Measurements from ENCODE around the gene FGFR3.

The FGFR3 gene

GRCh38 chr4:1759170-1759817 is 33.8 kb upstream of the FGFR3 start:
- H3K4me3 ChIP-seq (ENCODE audit: control insufficient read depth, low read depth, low read length): no peak overlapping the region
- DNase-seq (ENCODE audit: low read depth): no peak
- no peak for TF ChIP-seq CTCF (IDR thresholded peaks at IDR 0.05; ENCODE audit: control insufficient read depth, insufficient read depth, low read depth, low read length, missing control alignments)

DNA sequence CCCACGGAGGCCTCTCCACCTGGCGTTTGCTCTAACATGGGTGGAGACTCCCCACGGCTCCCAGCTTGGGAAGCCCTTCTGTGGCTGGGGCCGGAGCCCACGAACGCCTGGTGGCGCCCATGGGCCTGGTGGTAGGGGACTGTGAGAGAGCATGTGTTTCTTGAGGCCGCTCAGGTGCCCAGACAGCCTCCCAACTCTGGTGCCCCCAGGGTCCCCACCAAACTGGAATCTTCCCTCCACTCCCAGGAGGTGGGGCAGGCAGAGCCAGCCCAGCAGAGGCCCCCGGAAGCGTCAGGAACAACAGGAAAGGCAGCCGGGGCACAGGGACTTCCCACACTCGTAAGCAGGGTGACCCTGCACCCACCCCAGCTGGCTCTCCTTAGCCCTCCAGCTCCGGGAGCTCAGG is 33.3 kb upstream of the FGFR3 start:
- TF ChIP-seq CTCF (IDR thresholded peaks at IDR 0.05; ENCODE audit: control insufficient read depth, insufficient read depth, low read depth, low read length, missing control alignments): no peak
- DNase-seq (ENCODE audit: low read depth): no peak

DNA sequence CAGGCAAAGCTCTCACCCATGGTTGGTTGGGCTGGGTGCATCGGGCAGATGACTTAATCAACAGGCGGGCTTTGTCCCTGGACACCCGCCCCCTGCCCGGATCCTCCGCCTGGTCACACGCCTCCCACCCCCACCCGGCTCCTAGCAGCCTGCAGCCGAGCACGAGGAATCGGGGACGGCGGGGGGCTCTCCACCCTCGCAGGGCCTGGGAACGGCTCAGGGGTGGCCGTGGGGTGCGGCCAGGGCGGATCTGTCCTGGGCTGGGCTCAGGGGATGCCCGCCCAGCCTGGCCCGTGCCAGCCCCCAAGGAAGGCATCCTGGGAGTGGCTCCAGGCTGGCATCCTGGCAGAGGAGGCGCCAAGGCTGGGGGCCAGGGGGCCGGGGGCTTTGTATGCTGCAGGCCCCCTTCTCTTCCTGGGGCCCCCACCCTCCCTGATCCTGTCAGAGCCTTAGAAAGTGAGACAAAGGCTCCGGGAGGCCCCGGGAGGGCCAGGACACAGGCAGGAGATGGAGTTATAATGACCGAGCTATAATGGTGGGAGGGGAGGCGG is 32.5 kb upstream of the FGFR3 start:
- H3K4me3 ChIP-seq (ENCODE audit: control insufficient read depth, low read depth, low read length): no peak overlapping the region
- DNase-seq (ENCODE audit: low read depth): no peak
- TF ChIP-seq CTCF (IDR thresholded peaks at IDR 0.05; ENCODE audit: control insufficient read depth, insufficient read depth, low read depth, low read length, missing control alignments): no peak

More for the DNA sequence above, 33.3 kb upstream of the FGFR3 start:
- H3K4me3 ChIP-seq (ENCODE audit: control insufficient read depth, low read depth, low read length): no peak overlapping the region

DNA sequence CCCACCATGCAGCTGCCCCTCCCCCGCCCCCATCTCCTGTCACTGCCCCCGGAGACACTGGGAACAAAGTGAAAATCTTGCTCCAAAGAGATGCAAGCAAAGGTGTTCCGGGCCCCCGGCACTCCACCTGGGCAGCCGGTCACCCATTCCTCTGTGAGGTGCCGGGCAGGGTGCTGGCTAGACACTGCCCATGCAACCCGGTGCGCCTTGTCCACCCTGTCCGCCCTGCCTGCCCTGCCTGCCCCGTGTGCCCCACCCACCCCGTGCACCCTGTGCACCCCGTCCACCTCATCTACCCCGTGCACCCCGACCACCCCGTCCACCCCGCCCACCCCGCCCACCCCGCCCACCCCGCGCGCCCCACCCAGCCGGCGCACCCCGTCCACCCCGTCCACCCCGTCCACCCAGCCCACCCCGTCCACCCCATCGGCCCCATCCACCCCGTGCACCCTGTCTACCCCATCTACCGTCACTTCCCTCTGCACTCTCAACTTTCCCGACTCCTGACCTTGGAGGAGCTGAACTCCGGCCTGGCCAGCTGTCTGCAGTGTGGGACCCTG is 31.9 kb upstream of the FGFR3 start:
- no peak for DNase-seq (ENCODE audit: low read depth)
- no peak for TF ChIP-seq CTCF (IDR thresholded peaks at IDR 0.05; ENCODE audit: control insufficient read depth, insufficient read depth, low read depth, low read length, missing control alignments)
- H3K4me3 ChIP-seq (ENCODE audit: control insufficient read depth, low read depth, low read length): no peak overlapping the region

DNA sequence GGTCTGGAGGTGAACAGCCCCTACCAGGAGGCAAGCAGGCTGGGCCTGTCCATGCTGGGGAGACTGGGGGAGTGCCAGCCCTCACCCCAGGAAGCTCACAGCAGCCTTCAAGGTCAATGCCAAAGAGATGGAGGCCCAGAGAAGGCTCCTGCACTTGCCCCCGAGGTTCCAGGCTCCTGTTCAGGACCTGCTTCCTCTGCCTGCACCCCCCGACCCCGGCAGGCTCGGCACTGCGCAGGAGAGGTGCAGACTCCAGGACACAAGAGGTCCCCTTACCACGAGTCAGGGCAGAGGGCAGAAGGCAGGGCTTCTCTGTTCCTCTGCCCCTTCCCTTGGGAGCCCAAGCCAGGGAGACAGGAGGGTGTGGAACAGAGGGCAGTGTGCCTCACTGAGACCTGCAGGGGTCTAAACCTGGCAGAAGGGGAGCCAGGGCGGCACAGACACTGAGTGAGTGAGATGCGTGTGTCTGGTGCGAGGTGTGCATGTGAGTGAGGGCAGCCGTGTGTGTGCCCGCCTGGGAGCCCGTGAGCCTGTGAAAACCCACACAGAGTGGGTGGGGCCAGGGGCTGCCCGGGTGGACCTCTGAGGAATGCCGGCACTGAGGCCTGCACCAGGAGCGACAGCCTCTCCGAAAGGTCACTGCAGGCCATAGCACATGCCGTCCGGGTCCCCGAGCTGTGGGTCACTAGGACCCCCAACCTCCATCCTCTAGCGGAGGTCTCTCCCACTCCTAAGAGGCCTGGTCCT is 30.7 kb upstream of the FGFR3 start:
- H3K4me3 ChIP-seq (ENCODE audit: control insufficient read depth, low read depth, low read length): no peak overlapping the region
- no peak for DNase-seq (ENCODE audit: low read depth)
- no peak for TF ChIP-seq CTCF (IDR thresholded peaks at IDR 0.05; ENCODE audit: control insufficient read depth, insufficient read depth, low read depth, low read length, missing control alignments)

DNA sequence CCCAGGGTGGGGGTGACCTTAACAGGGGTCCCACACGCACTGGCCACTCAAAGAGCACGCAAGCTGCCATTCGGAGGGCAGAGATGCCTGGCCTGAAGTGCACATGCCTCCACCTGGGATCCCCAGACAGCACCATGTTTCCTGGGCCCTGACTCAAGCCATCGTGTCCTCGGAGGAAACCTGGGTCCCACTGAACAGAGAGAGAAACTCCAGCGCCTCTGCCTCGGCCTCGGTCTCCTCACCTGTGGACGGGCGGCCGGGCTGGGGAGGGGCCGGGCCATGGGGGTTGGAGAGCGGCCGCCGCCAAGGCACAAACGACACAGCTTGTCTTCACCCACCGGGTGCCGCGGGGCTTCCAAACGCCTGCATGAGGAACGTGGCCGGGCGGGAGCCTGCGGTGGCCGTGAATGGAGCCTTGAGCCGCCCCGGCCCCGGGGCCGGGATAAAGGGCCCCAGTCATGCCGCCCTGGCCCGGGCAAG is 30.0 kb upstream of the FGFR3 start:
- peak overlapping the region; percentile 7; the same call in 1 of the 2 replicates for H3K4me3 ChIP-seq (ENCODE audit: control insufficient read depth, low read depth, low read length)
- no peak for DNase-seq (ENCODE audit: low read depth)
- TF ChIP-seq CTCF (IDR thresholded peaks at IDR 0.05; ENCODE audit: control insufficient read depth, insufficient read depth, low read depth, low read length, missing control alignments): no peak

Data from AG09309 (cell line).